Astrocyte of the spinal cord (primary cell): Measurements from ENCODE around the gene PRKCA.
"Not testable (repeated sequence)": the region's sequence is repeated elsewhere in the genome, so short reads cannot be mapped to it uniquely, and the experiment has no call there.

Experiments used
- DNase-seq: peaks from one replicate; pipeline ENCODE4 v3.0.0; 2011; ENCODE audit warnings: low read depth, low spot score
- H3K4me3 ChIP-seq: 2 replicates; pipeline ENCODE4 v1.5.1; 2011; ENCODE audit warnings: low read depth, mild to moderate bottlenecking, low read length, moderate library complexity
- in situ Hi-C: cut with HindIII; loops from 2 replicates; pipeline ENCODE4 v1.10.0; 2017; ENCODE audit warnings: low sequenced_read_pairs
- TF ChIP-seq, protein P1 (sequence below): IDR thresholded peaks from 2 replicates; pipeline ENCODE4 v1.5.1; 2012; ENCODE audit warnings: low read depth, mild to moderate bottlenecking, low read length, inconsistent platforms

The PRKCA gene

GRCh38 chr17:66720027-66720426 is 417.6 kb downstream of the PRKCA start:
- in situ Hi-C loops: no loop called here
- DNase-seq: no peak
- no peak overlapping the region for H3K4me3 ChIP-seq
- TF ChIP-seq, protein P1, sequence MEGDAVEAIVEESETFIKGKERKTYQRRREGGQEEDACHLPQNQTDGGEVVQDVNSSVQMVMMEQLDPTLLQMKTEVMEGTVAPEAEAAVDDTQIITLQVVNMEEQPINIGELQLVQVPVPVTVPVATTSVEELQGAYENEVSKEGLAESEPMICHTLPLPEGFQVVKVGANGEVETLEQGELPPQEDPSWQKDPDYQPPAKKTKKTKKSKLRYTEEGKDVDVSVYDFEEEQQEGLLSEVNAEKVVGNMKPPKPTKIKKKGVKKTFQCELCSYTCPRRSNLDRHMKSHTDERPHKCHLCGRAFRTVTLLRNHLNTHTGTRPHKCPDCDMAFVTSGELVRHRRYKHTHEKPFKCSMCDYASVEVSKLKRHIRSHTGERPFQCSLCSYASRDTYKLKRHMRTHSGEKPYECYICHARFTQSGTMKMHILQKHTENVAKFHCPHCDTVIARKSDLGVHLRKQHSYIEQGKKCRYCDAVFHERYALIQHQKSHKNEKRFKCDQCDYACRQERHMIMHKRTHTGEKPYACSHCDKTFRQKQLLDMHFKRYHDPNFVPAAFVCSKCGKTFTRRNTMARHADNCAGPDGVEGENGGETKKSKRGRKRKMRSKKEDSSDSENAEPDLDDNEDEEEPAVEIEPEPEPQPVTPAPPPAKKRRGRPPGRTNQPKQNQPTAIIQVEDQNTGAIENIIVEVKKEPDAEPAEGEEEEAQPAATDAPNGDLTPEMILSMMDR: no peak

- H3K4me3 ChIP-seq: no peak overlapping the region
- DNase-seq: no peak
- TF ChIP-seq, protein P1: no peak
- in situ Hi-C loops: no loop called here
These were observed 418.2 kb downstream of the PRKCA start for GRCh38 chr17:66720567-66720966.

DNA sequence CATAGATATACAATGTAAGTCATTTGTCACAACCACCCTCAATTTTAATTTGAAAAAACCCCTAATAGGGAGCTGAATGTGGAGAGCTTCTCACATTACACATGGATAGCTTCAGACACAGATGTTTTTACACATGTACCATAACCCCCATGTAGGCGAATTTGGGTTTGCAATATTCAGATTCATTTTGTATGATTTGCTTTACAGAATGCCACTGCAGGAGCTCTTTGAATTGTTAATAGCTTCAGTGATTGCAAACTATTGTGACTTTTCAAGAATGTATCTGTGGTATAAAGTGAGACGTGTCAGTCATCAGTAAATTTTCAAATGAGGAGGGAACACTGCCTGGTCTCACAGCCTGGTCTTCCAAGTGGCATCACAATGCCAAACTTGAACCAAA is 419.9 kb downstream of the PRKCA start:
- DNase-seq: no peak
- in situ Hi-C loops: no loop called here
- TF ChIP-seq, protein P1: no peak
- no peak overlapping the region for H3K4me3 ChIP-seq

GRCh38 chr17:66724581-66725341 is 422.3 kb downstream of the PRKCA start:
- TF ChIP-seq, protein P1: no peak
- in situ Hi-C loops: no loop called here
- peak; percentile 86 for DNase-seq
- H3K4me3 ChIP-seq: no peak overlapping the region

GRCh38 chr17:66725438-66725837 is 423.0 kb downstream of the PRKCA start:
- in situ Hi-C loops, DNase-seq, H3K4me3 ChIP-seq: not testable (repeated sequence)

GRCh38 chr17:66725956-66726355 is 423.5 kb downstream of the PRKCA start:
- TF ChIP-seq, protein P1: no peak
- in situ Hi-C loops: no loop called here

GRCh38 chr17:66726371-66726770 is 424.0 kb downstream of the PRKCA start:
- TF ChIP-seq, protein P1: no peak
- no peak for DNase-seq
- in situ Hi-C loops: no loop called here
- H3K4me3 ChIP-seq: no peak overlapping the region

More at GRCh38 chr17:66725956-66726355, 423.5 kb downstream of the PRKCA start:
- DNase-seq: no peak
- no peak overlapping the region for H3K4me3 ChIP-seq
